ENCODE results near the gene DNAJA3.

DNAJA3 gene

GRCh38 chr16:4443271-4443670 is 17.6 kb downstream of the DNAJA3 start:
- no peak for TF ChIP-seq CTCF (IDR thresholded peaks at IDR 0.05)
- H3K27me3 ChIP-seq (ENCODE audit: control insufficient read depth, insufficient read depth, low read length) = no peaks in the 10 kb centered on the region
- no peaks in the 10 kb centered on the region for H3K9me3 ChIP-seq (ENCODE audit: control insufficient read depth, low read length)
- peaks cover 2% of the 10 kb centered on the region for H3K79me2 ChIP-seq
- H3K4me2 ChIP-seq (ENCODE audit: low read length) = no peak overlapping the region
- no peak overlapping the region for H3K9ac ChIP-seq
- no peak overlapping the region for H3K27ac ChIP-seq
- no peaks in the 10 kb centered on the region for H3K36me3 ChIP-seq (ENCODE audit: control insufficient read depth, insufficient read depth, low read length)
- H3K4me1 ChIP-seq = no peaks in the 10 kb centered on the region
- H2AFZ ChIP-seq = no peak overlapping the region
- no peak overlapping the region for H3K4me3 ChIP-seq (ENCODE audit: low read depth, low read length)

GRCh38 chr16:4443986-4444385 is 18.3 kb downstream of the DNAJA3 start:
- no peak overlapping the region for H2AFZ ChIP-seq
- no peak overlapping the region for H3K9ac ChIP-seq
- no peak overlapping the region for H3K4me3 ChIP-seq (ENCODE audit: low read depth, low read length)
- H3K79me2 ChIP-seq = peaks cover 2% of the 10 kb centered on the region
- H3K9me3 ChIP-seq (ENCODE audit: control insufficient read depth, low read length) = no peaks in the 10 kb centered on the region
- H3K36me3 ChIP-seq (ENCODE audit: control insufficient read depth, insufficient read depth, low read length) = no peaks in the 10 kb centered on the region
- no peak overlapping the region for H3K4me2 ChIP-seq (ENCODE audit: low read length)
- no peak for TF ChIP-seq CTCF (IDR thresholded peaks at IDR 0.05)
- no peak overlapping the region for H3K27ac ChIP-seq
- H3K4me1 ChIP-seq = no peaks in the 10 kb centered on the region
- H3K27me3 ChIP-seq (ENCODE audit: control insufficient read depth, insufficient read depth, low read length) = no peaks in the 10 kb centered on the region

- H3K4me3 ChIP-seq (ENCODE audit: low read depth, low read length) = no peak overlapping the region
- no peak overlapping the region for H3K27ac ChIP-seq
- no peaks in the 10 kb centered on the region for H3K4me1 ChIP-seq
- H2AFZ ChIP-seq = no peak overlapping the region
- no peak for TF ChIP-seq CTCF (IDR thresholded peaks at IDR 0.05)
- no peaks in the 10 kb centered on the region for H3K27me3 ChIP-seq (ENCODE audit: control insufficient read depth, insufficient read depth, low read length)
- no peak overlapping the region for H3K9ac ChIP-seq
- H3K79me2 ChIP-seq = peaks cover 4% of the 10 kb centered on the region
- no peak overlapping the region for H3K4me2 ChIP-seq (ENCODE audit: low read length)
- no peaks in the 10 kb centered on the region for H3K36me3 ChIP-seq (ENCODE audit: control insufficient read depth, insufficient read depth, low read length)
- H3K9me3 ChIP-seq (ENCODE audit: control insufficient read depth, low read length) = no peaks in the 10 kb centered on the region
Observed at GRCh38 chr16:4450430-4450829, 24.8 kb downstream of the DNAJA3 start.

GRCh38 chr16:4450931-4451519 is 25.4 kb downstream of the DNAJA3 start:
- Histone ChIP-seq H3K79me2 (peaks cover 4% of the 10 kb centered on the region), H3K9ac (no peak overlapping the region), H3K27me3 (ENCODE audit: control insufficient read depth, insufficient read depth, low read length) (no peaks in the 10 kb centered on the region), H3K27ac (no peak overlapping the region), H2AFZ (no peak overlapping the region), H3K36me3 (ENCODE audit: control insufficient read depth, insufficient read depth, low read length) (no peaks in the 10 kb centered on the region), H3K9me3 (ENCODE audit: control insufficient read depth, low read length) (no peaks in the 10 kb centered on the region), H3K4me1 (no peaks in the 10 kb centered on the region), H3K4me3 (ENCODE audit: low read depth, low read length) (no peak overlapping the region), H3K4me2 (ENCODE audit: low read length) (no peak overlapping the region)
- no peak for TF ChIP-seq CTCF (IDR thresholded peaks at IDR 0.05)

GRCh38 chr16:4452674-4453073 is 27.0 kb downstream of the DNAJA3 start:
- H3K4me1 ChIP-seq = no peaks in the 10 kb centered on the region
- no peak overlapping the region for H3K9ac ChIP-seq
- H3K27me3 ChIP-seq (ENCODE audit: control insufficient read depth, insufficient read depth, low read length) = no peaks in the 10 kb centered on the region
- H3K79me2 ChIP-seq = peaks cover 2% of the 10 kb centered on the region
- no peaks in the 10 kb centered on the region for H3K9me3 ChIP-seq (ENCODE audit: control insufficient read depth, low read length)
- H3K4me2 ChIP-seq (ENCODE audit: low read length) = no peak overlapping the region
- H3K4me3 ChIP-seq (ENCODE audit: low read depth, low read length) = no peak overlapping the region
- TF ChIP-seq CTCF (IDR thresholded peaks at IDR 0.05) = no peak
- no peak overlapping the region for H3K27ac ChIP-seq
- H3K36me3 ChIP-seq (ENCODE audit: control insufficient read depth, insufficient read depth, low read length) = no peaks in the 10 kb centered on the region
- no peak overlapping the region for H2AFZ ChIP-seq
